ENCODE data around the gene ABCG1. TPM values are rescaled to one million over a fixed set of nuclear protein-coding genes. Genes with fewer than 3 reads are reported as not detected.

The ABCG1 gene
- total and polyA plus RNA-seq, 8 donors = 3.1 to 65.9 (median 15.6) TPM

DNA sequence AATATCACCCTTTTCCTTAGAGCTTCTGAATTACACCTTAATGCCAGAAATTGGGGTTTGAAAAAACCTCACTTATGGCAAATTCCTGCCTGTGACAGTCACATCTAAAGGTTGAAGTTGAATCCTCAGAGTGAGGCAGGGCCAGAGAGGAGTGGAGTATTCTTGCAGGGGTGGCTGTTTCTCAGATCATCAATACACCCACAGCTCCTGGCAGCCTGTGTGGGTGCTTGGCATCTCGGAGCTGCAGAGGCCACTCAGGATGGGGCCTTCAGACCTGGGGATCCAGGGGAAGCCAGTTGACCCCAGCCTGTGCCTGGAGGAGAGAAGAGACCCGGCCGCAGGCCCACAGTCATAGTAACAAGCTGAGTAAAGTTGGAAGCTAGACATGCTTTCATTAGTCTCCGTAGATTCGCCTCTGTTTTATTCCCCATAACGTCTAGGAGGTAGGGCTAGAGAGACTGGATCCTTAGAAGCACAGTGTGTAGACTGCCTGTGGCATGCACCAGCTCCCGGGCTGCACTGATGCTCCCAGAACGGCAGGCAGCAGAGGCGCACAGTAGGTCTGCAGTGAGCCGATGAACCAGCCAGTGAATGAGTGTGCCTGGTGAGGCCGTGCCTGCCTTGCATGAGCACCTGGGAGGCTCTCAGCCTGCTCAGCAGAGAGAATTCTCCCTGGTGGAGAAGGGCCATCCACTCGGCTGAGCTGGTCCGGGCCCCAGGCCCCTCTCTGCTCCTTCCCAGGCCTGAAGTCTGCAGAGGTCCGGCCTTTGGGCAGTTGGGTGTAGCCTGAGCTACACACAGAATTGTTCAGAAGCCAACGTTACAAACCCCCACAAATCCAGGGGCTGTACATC lies 53.4 kb downstream of the ABCG1 start:
- H3K9me3 ChIP-seq = no peaks in the 10 kb centered on the region
- WGBS, 5 donors = 86 to 92% (median 91%) methylated on average over 13 to 15 of the region's 15 CpGs
- TF ChIP-seq, protein P1, sequence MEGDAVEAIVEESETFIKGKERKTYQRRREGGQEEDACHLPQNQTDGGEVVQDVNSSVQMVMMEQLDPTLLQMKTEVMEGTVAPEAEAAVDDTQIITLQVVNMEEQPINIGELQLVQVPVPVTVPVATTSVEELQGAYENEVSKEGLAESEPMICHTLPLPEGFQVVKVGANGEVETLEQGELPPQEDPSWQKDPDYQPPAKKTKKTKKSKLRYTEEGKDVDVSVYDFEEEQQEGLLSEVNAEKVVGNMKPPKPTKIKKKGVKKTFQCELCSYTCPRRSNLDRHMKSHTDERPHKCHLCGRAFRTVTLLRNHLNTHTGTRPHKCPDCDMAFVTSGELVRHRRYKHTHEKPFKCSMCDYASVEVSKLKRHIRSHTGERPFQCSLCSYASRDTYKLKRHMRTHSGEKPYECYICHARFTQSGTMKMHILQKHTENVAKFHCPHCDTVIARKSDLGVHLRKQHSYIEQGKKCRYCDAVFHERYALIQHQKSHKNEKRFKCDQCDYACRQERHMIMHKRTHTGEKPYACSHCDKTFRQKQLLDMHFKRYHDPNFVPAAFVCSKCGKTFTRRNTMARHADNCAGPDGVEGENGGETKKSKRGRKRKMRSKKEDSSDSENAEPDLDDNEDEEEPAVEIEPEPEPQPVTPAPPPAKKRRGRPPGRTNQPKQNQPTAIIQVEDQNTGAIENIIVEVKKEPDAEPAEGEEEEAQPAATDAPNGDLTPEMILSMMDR (IDR thresholded peaks at IDR 0.05) = no peak
- TF ChIP-seq POLR2A (IDR thresholded peaks at IDR 0.05) (no peak), EP300 (IDR thresholded peaks at IDR 0.05) (no peak), POLR2AphosphoS5 (IDR thresholded peaks at IDR 0.05) (no peak)
- H3K4me1 ChIP-seq = peaks cover 0 to 21% (median 3%) of the 10 kb centered on the region in 4 donors
- intact Hi-C loops (cut with DNase I; ENCODE audit: low total_unique reads) = no loop called here
- no peak overlapping the region for H3K27ac ChIP-seq
- DNase-seq = no peak
- H3K36me3 ChIP-seq = peaks cover 0 to 66% (median 62%) of the 10 kb centered on the region in 4 donors
- no peak overlapping the region for H3K4me3 ChIP-seq
- no peaks in the 10 kb centered on the region for H3K27me3 ChIP-seq

DNA sequence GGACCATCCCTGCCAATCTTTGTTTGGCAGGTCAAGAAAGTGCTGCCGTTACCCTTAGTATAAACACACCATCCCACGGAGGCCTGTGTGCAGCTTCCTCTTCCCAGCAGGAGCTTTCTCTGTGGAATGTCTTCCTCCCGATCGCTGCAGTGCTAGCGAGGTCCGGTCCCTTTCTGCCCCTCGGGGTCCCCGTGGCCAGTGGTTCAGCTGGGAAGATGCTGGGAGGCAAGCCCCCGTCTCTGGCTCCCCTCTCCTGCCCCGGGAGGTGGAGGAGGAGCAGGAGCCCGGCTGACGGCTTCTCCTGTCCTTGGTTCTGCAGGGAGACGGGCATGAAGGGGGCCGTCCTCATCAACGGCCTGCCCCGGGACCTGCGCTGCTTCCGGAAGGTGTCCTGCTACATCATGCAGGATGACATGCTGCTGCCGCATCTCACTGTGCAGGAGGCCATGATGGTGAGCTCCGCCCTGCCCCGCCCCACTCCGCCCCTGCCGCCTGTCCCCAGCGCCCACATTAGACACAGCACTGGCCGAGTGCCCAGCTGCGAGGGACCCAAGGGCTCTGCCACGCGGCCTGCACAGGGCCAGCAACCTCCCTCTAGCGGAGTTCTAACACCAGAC lies 54.2 kb downstream of the ABCG1 start:
- Histone ChIP-seq H3K4me3 (no peak overlapping the region), H3K9me3 (no peaks in the 10 kb centered on the region), H3K27ac (no peak overlapping the region), H3K27me3 (no peaks in the 10 kb centered on the region), H3K4me1 (peaks cover 0 to 15% (median under 1%) of the 10 kb centered on the region in 4 donors), H3K36me3 (peaks cover 0 to 74% (median 69%) of the 10 kb centered on the region in 4 donors)
- WGBS, 5 donors = 79 to 89% (median 86%) methylated on average over 18 to 29 of the region's 29 CpGs
- no peak for TF ChIP-seq POLR2AphosphoS5 (IDR thresholded peaks at IDR 0.05)
- TF ChIP-seq, protein P1 (IDR thresholded peaks at IDR 0.05) = no peak
- TF ChIP-seq EP300 (IDR thresholded peaks at IDR 0.05) = no peak
- no peak for TF ChIP-seq POLR2A (IDR thresholded peaks at IDR 0.05)
- no peak for DNase-seq
- intact Hi-C loops (cut with DNase I; ENCODE audit: low total_unique reads) = no loop called here

GRCh38 chr21:42276076-42276475 lies 57.1 kb downstream of the ABCG1 start:
- no peak for DNase-seq
- Histone ChIP-seq H3K27me3 (no peaks in the 10 kb centered on the region), H3K27ac (no peak overlapping the region), H3K4me1 (no peaks in the 10 kb centered on the region), H3K9me3 (no peaks in the 10 kb centered on the region), H3K36me3 (peaks cover 0 to 98% (median 94%) of the 10 kb centered on the region in 4 donors), H3K4me3 (no peak overlapping the region)
- intact Hi-C loops (cut with DNase I; ENCODE audit: low total_unique reads) = no loop called here
- TF ChIP-seq EP300 (IDR thresholded peaks at IDR 0.05) = no peak
- TF ChIP-seq POLR2AphosphoS5 (IDR thresholded peaks at IDR 0.05) = no peak
- TF ChIP-seq, protein P1 (IDR thresholded peaks at IDR 0.05) = no peak
- TF ChIP-seq POLR2A (IDR thresholded peaks at IDR 0.05) = no peak
- WGBS, 5 donors = 81 to 87% (median 86%) methylated on average over 13 of the region's 13 CpGs

GRCh38 chr21:42276526-42277154 lies 57.7 kb downstream of the ABCG1 start:
- TF ChIP-seq POLR2AphosphoS5 (IDR thresholded peaks at IDR 0.05) (no peak), EP300 (IDR thresholded peaks at IDR 0.05) (no peak)
- TF ChIP-seq, protein P1 (IDR thresholded peaks at IDR 0.05) = no peak
- Histone ChIP-seq H3K27ac (no peak overlapping the region), H3K4me1 (no peaks in the 10 kb centered on the region), H3K9me3 (no peaks in the 10 kb centered on the region), H3K4me3 (no peak overlapping the region), H3K27me3 (no peaks in the 10 kb centered on the region), H3K36me3 (peaks cover 0 to 98% (median 94%) of the 10 kb centered on the region in 4 donors)
- intact Hi-C loops (cut with DNase I; ENCODE audit: low total_unique reads) = no loop called here
- DNase-seq = no peak
- WGBS, 5 donors = 86 to 93% (median 92%) methylated on average over 17 of the region's 17 CpGs

Measured in stomach (tissue), 9 donors.